ENCODE data around the gene CMTM2.
"Not testable (repeated sequence)": the region's sequence is repeated elsewhere in the genome, so short reads cannot be mapped to it uniquely, and the experiment has no call there.

The CMTM2 gene

GRCh38 chr16:66587881-66588600 is 8.8 kb downstream of the CMTM2 start:
- DNase-seq, result no peak

DNA sequence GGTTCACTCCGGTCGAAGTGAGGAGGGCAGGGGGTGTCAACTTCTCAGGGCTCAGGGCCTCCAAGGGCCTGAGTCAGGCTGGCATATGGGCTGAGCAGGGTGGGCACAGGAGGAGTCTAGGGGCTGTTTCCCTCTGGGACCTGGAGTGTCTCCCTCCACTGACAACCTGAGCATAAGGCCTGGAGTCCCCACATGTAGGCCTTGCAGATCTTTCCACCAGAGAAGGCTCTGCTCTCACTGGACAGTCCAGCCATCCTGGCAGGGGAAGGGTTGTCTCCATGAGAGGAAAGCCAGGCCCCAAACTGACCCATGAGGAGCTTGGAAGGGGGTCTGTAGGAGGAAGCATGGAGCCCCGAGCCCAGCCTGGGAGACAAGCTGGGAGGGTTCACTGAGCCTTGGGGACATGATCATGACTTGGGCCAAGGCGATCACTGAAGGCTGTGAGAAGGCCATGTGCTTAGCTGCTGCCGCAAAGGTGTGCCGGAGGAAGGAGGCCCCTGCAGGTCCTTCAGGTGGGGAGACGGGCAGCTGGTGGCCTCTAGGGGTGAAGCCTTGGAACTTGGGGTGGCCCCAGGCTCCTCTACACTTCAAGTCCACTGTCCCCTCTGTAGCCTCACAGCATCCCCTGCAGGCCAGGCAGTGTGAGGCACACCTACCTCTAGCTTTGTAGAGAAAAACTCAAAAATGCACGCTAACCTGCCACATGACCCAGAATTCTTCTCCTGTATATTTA is 9.9 kb downstream of the CMTM2 start:
- no peak for DNase-seq

GRCh38 chr16:66590322-66590721 is 11.1 kb downstream of the CMTM2 start:
- DNase-seq, result no peak

GRCh38 chr16:66591018-66591417 is 11.8 kb downstream of the CMTM2 start:
- DNase-seq, result no peak

GRCh38 chr16:66592241-66592640 is 13.0 kb downstream of the CMTM2 start:
- no peak for DNase-seq

DNA sequence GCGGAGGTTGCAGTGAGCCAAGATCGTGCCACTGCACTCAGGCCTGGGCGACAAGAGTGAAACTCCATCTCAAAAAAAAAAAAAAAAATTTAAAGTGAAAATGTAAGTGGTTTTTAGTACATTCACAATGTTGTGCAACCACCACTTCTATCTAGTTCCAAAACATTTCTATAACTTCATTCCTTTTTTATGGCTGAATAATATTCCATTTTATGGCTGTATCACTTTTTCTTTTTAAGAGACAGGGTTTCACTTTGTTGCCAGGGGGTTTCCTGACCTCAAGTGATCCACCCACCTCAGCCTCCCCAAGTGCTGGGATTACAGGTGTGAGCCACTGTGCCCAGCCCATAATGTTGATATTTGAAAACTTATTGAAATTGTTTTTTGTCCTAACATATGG is 13.6 kb downstream of the CMTM2 start:
- DNase-seq, result no peak

DNA sequence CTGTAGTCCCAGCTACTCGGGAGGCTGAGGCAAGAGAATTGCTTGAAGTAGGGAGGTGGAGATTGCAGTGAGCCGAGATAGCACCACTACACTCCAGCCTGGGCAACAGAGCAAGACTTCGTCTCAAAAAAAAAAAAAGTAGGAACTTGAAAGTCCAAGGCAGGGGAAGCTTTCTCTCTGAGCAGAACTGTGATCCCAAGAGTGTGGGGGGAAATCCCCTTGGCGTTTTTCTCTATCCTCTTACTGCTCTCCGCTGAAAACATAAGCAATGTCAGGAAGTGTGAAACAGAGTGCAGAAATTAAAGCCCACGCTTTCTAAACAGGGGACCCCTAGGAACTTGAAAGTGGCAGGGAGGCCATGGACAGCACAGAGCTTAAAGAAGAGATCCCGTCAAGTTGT is 15.5 kb downstream of the CMTM2 start:
- no peak for DNase-seq

- not testable (repeated sequence) for DNase-seq
Observed at GRCh38 chr16:66596559-66596958, 17.3 kb downstream of the CMTM2 start.

DNA sequence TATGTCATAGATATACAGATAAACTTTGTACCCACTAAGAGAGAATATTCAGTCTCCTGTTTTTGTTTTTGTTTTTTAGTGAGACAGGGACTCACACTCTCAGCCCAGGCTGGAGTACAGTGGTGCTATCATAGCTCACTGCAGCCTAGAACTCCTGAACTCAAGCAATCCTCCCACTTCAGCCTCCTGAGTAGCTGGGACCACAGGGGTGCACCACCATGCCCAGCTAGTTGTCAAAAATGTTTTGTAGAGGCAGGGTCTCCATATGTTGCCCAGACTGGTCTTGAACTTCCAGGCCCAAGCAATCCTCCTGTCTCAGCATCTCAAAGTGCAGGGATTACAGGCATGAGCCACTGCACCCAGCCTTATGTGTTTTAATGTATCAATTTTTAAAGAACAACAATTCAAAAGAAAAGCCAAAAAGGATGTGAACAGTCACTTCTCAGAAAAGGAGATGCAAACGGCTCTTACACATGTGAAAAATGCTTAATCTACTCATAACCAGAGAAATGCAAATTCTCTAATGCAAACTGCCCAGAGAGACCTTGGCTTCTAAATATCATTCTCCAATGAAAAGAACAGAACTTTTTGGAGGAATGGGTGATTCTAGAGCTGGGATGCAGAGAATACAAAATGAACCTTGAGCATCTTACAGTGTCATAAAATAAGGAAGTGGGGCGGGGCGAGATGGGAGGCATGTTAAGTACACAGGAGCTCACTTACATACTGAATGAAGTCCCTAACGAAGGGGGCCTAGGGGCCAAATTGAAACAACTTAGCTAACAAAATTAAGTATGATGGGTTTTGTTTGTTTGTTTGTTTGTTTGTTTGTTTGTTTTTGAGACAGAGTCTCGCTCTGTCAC is 18.0 kb downstream of the CMTM2 start:
- no peak for DNase-seq

DNA sequence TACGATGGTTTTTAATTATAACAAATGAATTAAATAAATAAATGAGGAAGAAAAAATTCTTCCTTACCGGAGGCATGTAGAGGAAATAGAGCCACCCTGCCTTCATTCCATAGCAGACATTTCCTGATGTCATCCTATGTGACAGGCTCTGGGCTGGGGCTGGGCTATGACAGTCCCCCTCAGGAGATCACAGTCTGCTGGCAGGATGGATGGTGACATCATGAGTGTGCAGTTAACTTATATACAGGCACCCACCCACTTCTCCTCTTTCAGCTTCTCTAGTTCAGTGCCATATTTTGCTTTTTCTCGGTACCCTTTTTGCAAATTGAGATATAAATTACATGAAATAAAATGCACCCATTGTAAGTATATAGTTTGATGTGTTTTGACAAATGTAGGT is 18.8 kb downstream of the CMTM2 start:
- peak; percentile 42 for DNase-seq

DNA sequence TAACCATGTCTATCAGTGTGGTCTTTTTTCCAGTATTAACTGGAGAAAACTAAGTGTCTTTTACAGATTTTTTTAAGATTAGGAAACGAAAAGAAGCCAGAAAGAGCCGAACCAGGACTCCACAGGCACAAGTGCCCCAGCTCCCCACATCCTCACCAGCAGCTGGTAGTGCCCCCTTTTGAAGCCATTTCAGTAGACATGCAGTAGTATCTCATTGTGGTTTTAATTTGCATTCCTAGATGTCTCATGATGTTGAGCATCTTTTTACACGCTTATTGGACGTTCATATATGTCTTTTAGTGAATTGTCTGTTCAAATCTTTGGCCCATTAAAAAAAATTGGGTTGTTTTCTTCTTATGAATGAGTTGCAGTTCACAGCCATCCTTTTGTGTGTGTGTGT is 20.5 kb downstream of the CMTM2 start:
- DNase-seq, result no peak

DNA sequence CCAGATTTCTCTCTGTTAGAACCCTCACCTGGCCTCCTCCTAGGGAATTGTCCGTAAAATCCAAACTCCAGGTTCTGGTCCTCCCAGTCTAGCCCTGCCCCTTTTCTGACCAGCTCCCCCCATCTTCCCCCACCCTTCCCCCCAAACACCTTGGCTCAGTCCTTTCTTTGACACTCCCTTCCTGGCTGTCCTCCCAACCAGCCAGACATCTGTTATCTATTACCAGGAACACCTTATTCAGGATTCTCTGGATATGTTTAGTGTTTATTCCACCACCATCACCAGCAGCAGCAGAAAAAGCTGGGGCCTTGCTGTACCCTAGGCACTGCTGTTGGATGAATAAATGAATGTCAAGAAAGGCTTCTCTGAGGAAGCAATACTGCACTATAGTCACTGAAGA is 21.2 kb downstream of the CMTM2 start:
- no peak for DNase-seq

- no peak for DNase-seq
Observed at GRCh38 chr16:66601471-66601870, 22.2 kb downstream of the CMTM2 start.

- DNase-seq, result peak; percentile 65
Observed at GRCh38 chr16:66603537-66604375, 24.5 kb downstream of the CMTM2 start.

DNA sequence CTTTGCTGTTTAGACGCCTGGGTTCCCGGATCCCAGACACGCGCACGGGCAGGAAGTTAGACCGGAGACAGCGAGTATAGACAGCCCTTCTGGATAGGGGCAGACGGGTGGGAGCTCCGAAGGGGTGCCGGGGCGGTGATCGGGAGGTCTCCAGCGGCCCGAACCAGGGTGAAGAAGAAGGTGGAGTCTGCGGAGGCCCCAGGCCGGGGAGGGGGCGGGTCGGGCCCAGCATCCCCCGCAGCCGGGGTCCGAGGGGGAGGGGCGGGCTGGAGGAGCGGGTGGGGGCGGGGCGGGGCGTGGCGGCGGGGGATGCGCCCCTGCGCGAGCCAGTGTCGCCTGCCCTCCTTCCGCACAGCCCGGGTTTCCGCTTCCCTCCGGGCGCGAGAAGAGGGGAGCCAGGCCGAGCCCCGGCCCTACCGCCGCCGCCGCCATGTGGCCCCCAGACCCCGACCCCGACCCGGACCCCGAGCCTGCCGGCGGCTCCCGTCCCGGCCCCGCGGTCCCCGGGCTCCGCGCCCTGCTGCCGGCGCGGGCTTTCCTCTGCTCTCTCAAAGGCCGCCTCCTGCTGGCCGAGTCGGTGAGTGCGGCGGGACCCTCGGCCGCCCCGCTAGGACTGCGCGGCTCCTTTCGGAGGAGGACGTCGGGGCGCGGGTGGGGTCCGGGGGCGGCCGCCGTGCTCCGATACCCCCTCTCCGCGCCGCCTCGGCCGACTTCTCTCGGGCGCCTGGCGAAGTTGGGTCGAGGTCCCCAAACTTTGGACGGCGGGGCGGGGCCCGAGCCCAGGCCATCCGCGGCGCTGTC is 25.3 kb downstream of the CMTM2 start, which contains the start of gene CMTM3:
Gene CMTM3 (plus strand): TSS at position 329 of the 801 bp plus-strand sequence. CDS start 102 bp downstream, at position 431.
- DNase-seq, result peak; percentile 61

GRCh38 chr16:66605177-66605978 is 26.1 kb downstream of the CMTM2 start:
- DNase-seq, result peak; percentile 58

DNA sequence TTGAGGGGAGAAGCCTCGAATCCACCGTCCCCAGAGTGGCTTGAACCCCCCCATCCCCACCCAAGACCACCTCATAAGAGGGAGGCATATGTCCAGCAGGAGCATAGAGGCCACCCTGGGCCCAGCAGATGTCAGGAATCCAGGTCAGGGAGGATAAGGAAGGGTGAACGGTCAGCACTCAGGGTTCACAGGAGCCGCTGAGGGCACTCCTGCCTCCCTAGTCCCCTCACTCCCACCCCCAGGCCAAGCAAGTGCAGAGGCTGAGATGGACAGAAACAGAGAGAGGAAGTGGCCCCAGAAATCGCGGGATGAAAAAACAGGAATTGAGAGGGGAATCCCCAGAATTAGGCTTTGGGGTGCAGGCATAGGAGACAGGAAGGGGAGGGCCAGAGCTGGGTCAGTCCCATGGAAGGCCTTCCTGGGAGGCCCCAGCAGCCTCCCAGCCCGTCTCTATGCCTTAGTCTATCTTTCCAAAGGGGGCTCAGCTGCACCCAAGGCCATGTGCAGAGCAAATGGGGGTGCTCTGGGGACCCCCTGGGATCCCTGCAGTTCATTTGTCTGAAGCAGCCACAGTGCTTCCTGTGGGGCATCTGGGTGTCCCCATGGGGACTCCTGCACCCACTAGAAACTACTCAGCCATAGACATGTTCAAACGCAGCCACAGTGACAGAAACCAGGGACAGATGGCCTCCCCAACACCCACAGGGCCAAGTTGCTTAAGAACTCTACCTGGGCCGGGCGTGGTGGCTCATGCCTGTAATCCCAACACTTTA is 26.9 kb downstream of the CMTM2 start:
- no peak for DNase-seq

DNA sequence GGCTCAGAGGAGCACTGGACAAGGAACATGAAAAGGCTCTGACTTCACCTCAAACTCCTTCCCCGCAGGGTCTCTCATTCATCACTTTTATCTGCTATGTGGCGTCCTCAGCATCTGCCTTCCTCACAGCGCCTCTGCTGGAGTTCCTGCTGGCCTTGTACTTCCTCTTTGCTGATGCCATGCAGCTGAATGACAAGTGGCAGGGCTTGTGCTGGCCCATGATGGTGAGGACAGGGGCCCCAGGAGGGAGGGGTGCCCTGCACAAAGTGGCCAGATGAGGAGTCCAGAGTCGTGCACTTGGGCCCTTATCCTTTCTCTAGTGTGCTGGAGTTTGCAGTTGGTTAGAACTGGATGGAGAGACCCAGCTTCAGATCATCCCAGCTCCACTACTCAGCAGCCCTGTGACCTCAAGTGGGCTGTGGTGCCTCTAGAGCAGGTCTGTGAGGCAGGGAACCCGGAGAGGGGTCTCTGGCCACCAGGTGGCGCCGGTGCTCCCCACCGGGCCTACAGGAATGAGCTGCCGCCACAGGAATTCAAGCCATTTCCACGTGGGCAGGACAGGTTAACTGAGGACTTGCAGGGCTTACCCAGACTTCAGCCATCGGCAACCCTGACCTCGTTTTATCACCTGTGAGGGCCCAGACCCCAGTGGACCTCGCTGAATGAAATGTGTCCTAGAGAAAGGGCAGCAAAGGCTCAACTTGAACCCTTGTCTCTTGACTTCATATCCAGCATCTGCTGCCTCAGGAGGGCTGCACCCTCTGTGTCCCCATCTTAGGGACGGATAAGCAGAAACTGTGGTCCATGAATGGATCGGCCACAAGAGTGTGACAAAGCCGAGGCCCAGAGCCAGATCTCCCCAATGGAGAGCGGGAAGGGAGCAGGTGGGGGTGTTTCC is 29.2 kb downstream of the CMTM2 start:
- DNase-seq, result peak; percentile 84

GRCh38 chr16:66609139-66609510 is 29.9 kb downstream of the CMTM2 start:
- DNase-seq, result no peak

Data from fibroblast of skin of back (primary cell).